D341Med (cell line): ENCODE measurements around the gene SLC16A13.
"Not testable (repeated sequence)": the region's sequence is repeated elsewhere in the genome, so short reads cannot be mapped to it uniquely, and the experiment has no call there.

ENCODE experiments used
- DNase-seq: peaks from one replicate; pipeline ENCODE4 v3.0.0; 2012; ENCODE audit warnings: low spot score

SLC16A13 gene

DNA sequence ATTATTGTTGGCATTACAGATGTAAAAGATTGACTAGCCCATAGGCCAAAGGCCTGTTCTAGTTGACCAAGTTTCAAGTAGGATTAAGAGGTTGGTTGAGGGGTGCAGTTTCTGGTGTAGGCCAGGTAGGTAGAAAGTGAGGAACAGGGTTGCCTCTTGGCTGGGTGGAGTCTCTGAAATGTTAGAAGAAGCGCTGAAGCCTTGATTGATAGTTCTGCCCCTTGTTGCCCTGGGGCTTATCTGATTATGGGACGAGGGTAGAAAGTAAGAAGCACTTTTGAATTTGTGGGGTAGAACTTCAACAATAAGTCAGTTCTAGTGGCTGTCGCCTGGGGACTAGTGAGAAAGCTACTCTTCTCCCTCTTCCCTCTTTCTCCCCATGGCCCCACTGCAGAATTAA, 6.7 kb upstream of the SLC16A13 start:
- DNase-seq = no peak

DNA sequence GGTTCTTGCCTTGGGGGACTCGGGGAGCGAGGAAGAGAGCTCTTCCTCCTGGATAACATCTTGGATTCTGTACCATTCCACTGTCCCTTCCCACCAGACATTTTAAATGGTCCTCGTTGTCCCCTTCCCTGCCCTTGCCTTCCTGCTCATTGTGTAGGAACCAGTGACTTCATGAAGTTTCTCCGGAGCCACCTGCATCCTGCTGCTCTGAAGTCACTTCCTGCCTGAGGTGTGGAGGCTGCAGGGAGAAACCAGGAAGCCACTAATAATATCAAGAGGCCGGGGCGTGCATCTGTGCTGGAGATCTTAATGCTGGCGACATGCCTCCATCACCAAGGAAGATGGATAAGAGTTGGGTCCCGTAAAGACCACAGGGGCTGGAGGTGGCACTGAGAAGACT, 6.2 kb upstream of the SLC16A13 start:
- DNase-seq = no peak

DNA sequence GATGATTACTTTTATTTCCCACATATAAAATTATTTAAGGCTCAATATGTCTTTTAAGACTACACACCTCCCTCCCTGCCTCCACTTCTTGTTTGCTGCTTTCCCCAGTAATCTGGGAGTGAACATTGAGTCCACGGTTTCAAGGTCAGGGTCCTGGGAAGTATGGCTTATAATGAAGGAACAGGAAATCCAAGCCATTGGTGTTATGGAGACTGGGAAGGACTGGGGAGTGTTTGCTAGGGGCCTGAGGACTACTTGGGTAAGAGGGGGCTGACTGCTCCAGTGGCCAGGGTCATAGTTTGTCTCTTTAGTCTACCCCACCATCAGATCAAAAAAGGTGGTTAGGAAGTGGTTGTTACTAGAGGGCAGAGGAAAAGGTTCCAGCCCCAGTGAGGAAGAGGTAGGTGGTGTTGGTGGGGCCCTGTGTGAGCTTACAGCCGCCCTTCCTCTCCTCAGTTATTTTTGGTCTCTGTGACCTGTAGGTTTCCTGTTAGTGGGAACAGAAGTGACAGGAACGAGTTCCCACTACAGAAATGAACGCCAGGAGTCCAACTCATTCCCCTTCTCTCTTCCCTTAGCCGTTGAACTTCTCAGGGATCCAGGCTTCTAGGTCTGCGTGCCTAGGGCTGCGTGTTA, 742 bp upstream of the SLC16A13 start:
- no peak for DNase-seq

DNA sequence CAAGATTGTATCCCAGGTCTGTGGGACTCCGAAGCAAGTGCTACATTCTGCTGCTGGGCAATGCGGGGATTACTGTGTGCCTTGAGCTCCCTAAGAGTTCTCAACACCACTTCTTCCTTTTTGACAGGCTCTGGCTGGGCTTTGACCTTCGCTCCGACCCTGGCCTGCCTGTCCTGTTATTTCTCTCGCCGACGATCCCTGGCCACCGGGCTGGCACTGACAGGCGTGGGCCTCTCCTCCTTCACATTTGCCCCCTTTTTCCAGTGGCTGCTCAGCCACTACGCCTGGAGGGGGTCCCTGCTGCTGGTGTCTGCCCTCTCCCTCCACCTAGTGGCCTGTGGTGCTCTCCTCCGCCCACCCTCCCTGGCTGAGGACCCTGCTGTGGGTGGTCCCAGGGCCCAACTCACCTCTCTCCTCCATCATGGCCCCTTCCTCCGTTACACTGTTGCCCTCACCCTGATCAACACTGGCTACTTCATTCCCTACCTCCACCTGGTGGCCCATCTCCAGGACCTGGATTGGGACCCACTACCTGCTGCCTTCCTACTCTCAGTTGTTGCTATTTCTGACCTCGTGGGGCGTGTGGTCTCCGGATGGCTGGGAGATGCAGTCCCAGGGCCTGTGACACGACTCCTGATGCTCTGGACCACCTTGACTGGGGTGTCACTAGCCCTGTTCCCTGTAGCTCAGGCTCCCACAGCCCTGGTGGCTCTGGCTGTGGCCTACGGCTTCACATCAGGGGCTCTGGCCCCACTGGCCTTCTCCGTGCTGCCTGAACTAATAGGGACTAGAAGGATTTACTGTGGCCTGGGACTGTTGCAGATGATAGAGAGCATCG, 2.4 kb downstream of the SLC16A13 start:
- no peak for DNase-seq

DNA sequence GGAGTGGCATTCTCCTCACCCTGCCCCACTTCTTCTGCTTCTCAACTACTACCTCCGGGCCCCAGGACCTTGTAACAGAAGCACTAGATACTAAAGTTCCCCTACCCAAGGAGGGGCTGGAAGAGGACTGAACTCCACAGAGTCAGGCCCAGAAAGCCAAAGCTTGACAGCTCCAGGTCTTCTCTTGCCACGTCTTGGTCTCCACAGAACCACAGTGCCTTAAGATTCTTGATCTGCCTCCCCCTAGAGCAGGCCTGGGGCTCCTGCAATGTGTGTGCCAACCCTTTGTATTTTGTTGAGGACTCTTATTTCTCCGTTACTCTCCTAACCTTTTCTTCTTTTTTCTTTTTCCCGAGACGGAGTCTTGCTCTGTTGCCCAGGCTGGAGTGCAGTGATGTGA, 4.0 kb downstream of the SLC16A13 start:
- no peak for DNase-seq

DNA sequence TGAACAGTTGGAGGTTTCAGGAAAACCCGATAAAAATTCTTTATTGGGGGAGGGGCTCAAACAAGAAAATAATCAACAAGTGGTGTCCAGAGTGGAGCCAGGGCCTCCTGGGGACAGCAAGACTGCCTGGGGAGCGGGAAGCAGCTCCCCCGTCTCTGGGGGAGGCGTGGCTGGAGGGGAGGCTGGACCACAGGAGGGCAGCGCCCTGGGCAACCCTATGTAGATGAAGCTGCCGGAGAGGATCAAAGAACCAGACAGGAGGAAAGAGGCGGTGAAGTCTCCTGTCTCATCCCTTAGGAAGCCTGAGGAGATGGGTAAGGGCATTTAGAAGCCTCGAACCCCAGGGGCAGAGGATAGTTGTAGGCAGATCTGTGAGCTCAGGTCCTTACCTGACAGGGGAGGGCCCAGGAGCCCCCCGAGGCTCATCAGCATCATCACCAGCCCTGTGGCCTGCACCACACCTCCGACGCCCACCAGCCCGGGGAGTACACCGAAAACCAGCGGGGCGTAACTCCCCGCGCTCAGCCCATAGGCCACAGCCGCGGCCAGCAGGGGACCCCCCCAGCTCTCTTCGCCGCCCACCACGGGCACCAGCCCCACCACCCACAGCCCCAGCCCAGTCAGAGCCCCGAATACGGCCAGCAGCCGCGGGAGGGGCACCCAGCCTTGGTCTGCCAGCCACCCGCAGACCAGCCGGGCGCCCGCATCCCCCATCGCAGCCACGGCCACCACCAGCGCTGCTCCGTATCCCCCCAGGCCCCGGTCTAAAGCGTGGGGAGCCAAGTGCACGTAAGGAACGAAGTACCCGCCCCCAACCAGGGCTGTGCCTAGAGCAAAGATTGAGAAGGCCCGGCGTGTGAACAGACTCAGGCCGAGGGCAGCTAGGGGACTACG, 6.0 kb downstream of the SLC16A13 start:
- DNase-seq = no peak

DNA sequence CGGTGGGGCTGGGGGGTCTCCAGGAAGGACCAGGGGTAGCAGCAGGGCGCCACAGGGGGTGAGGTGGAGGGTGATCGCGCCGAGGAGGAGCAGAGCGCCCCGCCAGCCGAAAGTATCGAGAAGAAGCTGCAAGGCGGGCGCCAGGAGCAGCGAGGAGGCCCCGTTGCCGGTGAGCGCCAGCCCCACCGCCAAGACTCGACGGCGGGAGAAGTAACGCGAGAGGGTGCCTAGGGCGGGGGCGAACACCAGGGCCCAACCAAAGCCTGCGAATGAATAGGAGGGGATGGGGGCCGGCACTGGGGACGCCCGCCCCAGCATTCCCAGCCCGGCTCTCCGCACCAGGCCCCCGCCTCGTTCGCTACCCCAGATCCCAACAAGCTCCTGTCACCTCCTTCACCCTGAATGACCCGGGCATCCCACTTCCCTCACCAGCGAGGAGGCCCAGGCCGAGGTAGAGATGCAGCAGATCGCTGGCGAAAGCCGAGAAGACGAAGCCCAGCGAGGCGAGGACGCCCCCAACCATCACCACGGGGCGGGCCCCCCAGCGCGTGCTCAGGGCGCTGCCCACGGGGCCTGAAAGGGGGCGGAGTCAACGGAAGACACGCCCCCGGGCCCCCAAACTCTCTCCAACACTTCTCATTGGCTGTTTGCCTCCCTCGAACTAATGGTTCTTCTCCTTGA, 6.8 kb downstream of the SLC16A13 start:
- no peak for DNase-seq

DNA sequence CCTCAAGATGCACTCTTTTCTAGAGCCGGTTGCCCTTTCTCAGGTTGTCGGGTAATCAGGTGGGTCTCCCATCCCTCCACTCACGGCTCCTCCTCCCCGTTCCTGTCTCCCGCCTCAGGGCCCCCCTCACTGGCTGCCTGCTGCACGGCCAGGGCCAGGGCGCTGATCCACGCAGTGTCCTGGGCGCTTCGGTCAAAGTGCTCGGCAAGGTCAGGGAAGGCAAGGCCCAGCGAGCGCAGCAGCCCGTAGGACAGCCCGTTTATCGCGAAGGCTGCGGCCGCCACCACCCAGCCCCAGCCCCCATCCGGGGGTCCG, 7.3 kb downstream of the SLC16A13 start:
- no peak for DNase-seq

DNA sequence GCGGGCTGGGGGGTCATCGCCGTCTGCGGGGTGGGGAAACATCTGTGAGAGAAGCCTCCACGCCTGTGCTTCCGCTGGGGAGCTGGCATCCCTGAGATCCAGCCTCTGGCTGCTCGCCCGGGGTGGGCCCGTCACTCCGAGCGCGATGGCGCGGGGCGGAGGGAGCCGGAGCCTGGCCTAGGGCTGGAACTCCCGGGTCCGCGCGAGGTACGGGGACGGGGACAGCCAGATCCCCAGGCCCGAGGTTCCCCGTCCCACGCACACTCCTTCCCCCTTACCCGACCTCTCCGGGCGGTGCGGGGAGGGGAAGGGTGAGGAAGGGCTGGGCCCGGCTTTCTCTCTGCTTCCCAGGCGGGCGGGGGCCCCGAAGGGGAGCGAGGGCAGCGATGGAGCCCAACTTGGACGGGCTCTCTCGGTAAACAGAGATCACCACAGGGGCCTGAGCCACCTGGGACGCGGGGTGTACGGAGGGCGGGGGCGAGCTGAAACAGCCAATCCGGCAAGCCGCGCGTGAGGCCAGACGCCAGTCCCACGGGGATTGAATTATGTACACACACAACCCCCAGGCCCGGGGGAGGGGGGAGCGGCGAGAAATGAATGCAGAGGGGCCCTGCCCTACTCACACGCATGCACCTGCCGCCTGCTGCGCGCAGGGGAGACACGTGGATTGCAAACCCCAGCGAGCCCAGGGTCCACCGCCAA, 7.8 kb downstream of the SLC16A13 start, which contains the start of gene SLC16A11:
TSS of gene SLC16A11 (minus strand) at position 596 of the 702 bp plus-strand sequence. CDS start at position 17, 579 bp downstream.
- DNase-seq = no peak

DNA sequence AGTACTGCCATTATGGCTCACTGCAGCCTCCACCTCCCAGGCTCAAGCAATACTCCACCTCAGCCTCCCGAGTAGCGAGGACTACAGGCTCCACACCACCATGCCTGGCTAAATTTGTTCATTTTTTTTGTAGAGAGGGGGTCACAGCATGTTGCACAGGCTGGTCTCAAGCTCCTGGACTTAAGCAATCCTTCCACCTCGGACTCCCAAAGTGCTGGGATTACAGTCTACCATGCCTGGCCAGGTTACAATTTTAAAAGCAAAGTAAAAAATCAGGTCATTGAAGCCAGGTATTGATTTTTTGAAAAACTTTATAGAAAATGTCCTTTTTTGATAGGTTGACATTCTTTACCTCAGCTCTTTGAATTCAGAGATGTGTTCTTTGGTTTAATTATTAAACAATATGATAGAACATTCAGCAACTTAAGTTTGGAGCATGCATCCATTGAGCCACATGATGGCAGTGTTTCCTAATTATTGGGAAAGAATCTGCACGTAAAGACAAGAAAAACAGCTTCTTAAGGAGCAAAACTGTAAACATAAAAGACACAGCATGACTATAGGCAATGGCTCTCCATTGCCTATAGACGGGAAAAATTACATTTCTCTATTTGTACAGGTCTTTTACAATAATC, 9.8 kb downstream of the SLC16A13 start:
- no peak for DNase-seq

DNA sequence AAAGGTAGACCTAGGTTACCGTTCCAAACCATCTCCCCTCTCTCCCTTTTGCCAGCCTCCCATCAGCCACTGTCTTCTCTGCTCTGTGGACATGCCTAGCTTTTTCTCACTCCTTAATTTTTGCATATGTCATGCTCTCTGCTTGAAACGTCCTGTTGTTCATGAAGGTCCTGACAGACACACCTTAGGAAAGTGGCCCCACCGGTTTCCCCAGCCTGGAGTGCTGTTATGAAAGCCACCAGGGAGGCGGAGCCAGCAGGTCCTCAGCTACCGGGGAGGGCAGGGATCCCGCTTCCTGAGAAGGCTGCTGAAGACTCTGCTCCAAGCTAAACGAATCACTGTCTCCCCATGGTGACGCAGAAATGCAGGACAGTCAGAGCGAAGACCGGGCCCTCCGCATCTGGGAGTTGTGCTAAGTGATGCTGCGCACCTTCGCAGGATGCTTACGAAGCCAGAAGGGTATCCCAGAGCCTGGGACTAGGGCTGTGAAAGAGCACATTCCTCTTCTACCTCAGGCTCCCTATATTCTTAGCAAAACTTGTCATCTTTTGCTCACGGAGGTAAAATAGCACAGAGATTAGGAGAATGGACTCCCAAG, 10.4 kb downstream of the SLC16A13 start:
- no peak for DNase-seq

DNA sequence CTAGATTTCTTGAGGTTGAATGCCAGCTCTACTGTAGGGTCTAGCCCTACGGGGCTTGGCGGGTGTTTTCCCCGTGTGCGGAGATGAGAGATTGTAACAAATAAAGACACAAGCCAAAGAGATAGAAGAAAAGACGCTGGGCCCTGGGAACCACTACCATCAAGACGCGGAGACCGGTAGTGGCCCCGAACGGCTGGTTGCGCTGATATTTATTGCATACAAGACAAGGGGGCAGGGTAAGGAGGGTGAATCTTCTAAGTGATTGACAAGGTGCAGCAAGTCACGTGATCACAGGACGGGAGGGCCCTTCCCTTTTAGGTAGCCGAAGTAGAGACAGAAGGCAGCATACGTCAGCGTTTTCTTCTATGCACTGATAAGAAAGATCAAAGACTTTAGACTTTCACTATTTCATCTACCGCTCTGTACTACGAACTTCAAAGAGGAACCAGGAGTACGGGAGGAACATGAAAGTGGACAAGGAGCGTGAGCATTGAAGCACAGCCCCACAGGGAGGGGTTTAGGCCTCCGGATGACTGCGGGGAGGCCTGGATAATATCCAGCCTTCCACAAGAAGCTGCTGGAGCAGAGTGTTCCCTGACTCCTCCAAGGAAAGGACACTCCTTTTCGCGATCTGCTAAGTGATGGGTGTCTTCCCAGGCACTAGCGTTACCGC, 11.0 kb downstream of the SLC16A13 start:
- DNase-seq = not testable (repeated sequence)

DNA sequence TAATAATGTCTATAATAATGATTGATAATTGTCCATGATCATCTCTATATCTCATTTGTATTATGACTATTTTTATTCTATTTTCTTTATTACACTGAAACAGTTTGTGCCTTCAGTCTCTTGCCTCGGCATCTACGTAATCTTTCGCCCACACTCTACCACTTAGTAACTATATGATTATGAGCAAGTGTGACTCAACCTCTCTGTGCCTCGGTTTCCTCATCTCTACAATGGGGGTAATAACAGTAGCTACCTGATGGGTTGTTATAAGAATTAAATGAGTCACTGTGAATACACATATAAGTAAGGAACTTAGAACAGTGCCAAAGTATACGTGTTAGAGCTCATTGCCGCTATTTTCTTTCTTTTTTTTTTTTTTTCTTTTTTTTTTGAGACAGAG, 11.8 kb downstream of the SLC16A13 start:
- no peak for DNase-seq

DNA sequence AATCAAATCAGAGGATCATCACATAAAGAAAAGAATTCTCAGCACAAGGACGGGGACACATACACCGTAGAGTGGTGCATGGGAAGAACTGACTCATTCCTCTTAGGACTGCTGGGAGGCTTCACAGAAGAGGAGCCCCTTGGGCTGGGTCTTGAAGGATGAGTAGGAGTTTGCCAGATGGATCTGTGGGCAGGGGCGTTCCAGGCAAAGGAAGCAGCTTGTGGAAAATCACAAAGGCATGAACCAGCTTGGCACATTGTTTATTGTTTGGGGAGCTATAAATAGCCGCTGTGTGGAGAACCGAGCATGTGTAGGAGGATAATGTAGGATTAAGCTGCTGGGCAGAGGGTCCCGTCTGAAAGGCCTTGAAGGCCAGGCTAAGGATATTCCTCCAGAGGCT, 13.2 kb downstream of the SLC16A13 start:
- DNase-seq = no peak

DNA sequence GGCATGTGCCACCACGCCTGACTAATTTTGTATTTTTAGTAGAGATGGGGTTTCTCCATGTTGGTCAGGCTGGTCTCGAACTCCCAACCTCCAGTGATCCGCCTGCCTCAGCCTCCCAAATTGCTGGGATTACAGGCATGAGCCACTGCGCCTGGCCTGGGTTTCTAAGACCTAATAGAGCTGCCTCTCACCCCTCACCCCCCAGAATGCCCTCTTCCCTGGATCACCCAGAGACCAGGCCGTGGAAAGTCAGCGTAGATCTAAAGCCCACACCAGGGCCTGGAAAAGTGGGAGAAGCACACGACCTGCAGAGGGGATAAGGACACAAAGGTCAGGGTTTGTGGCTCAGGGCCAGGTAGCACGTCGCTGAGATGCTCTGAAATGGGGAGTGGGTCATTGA, 14.8 kb downstream of the SLC16A13 start:
- not testable (repeated sequence) for DNase-seq

DNA sequence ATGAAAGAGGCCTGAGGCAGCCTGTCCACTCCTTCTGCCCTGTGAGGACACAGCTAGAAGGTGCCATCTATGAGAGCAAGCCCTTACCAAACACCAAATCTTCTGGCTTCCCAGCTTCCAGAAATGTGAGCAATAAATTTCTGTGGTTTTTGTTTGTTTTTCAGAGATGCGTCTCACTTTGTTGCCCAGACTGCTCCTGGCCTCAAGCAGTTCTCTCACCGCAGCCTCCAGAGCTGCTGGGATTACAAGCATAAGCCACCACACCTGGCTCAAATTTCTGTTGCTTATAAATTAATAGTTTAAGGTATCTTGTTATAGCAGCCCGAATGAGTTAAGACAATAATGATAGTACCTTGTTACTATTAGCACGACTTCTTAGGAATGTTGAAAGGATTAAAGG, 20.6 kb downstream of the SLC16A13 start:
- DNase-seq = no peak

DNA sequence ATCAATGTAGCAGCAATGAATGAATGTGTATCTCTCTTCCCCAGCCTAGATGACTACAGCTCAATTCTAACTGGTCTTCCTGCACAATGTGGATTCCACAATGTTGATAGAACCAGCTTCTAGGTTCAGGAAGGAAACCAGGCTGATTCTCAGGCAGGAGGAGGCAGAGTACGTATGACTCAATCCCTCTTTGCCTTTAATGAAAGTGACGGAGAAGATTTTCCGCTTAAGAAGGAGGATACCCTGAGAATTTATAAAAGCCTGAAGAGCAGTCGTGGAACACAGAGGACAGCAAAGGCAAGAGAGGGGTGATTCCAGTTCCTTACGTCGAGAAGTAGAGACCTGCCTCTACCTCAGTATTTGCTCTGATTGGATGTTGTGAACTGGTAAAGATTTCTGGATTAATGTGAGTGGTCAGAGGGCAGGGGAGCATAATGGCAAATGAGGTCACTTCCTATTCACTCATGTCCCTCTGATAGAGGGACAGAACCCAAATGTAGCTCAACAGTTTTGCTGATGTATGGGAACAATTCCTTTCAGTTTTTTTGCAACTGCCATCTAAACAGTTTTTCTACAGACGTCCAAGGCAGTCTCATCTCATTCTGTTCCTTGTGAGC, 23.1 kb downstream of the SLC16A13 start:
- DNase-seq = no peak

DNA sequence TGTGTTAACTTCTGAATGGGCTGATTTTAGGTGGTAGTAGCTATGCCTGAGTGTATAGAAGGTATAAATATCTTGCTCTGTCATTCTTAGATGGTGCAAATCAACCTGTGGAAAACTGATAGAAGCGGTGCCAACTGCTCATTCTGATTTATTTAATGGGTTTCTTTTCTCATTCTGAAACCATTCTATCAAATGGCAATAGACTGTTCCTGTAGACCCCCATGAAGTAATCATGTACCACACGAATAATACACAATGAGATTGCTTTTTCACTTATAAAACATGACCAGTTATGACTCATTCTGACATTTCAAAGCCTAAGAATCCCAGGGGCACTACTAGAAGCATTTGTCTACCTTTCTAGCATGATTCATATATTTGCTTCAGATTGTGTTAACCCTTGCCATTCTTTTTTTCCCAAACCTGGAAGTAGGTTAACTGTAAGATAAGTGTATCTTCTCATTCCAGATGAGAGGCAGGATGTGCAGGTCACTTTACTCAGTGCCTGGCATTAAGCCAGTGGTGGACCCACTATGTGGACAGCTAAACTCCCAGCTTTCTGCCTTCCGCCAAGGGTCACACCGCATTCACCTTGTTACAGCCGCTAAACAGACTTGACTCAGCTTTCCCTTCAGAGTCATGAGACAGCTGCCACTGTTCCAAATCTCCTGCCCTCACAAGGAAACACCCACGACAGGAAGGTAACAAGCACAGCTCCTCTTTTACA, 24.5 kb downstream of the SLC16A13 start:
- no peak for DNase-seq

DNA sequence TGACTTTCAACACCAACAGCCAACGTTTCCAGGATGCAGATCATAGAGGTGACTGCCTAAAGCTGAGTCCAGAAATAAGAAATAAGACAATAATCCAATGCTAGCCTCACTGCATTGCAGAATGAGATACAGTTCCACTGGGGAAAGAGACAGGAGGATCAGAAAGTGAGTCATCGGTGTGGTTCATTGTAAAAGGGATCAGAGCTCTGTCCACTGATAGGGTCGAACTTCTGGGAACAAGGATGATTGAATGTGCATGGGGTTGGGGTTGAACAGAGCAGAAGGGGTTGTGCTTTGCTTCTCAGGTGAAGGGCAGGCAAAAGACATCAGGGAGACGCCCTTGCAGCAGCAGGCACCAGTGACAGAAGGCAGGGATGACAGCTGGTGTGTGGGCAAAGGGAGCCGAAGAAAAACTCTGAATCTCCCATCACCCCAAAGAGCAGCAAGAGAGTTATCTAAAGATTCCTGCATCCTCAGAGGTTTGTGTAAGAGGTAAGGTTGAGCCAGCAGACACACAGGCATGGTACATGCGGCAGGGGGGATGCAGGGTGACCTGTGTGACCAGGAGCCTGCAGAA, 27.8 kb downstream of the SLC16A13 start:
- DNase-seq = no peak
